ENCODE measurements around the gene AVPR2.

The AVPR2 gene

GRCh38 chrX:153873282-153874084 lies 31.0 kb upstream of the AVPR2 start:
- H3K27ac Mint-ChIP-seq: no peak overlapping the region
- peaks cover 24% of the 10 kb centered on the region for H3K9me3 Mint-ChIP-seq
- H3K4me1 Mint-ChIP-seq: peaks cover 5% of the 10 kb centered on the region
- peaks cover 3% of the 10 kb centered on the region for H3K36me3 Mint-ChIP-seq (ENCODE audit: low read depth)
- peaks cover 8% of the 10 kb centered on the region for H3K27me3 Mint-ChIP-seq (ENCODE audit: low read depth)
- H3K4me3 Mint-ChIP-seq: no peak overlapping the region
- TF ChIP-seq, protein P1, sequence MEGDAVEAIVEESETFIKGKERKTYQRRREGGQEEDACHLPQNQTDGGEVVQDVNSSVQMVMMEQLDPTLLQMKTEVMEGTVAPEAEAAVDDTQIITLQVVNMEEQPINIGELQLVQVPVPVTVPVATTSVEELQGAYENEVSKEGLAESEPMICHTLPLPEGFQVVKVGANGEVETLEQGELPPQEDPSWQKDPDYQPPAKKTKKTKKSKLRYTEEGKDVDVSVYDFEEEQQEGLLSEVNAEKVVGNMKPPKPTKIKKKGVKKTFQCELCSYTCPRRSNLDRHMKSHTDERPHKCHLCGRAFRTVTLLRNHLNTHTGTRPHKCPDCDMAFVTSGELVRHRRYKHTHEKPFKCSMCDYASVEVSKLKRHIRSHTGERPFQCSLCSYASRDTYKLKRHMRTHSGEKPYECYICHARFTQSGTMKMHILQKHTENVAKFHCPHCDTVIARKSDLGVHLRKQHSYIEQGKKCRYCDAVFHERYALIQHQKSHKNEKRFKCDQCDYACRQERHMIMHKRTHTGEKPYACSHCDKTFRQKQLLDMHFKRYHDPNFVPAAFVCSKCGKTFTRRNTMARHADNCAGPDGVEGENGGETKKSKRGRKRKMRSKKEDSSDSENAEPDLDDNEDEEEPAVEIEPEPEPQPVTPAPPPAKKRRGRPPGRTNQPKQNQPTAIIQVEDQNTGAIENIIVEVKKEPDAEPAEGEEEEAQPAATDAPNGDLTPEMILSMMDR (IDR thresholded peaks at IDR 0.05; ENCODE audit: unreplicated experiment in 3 of 3): no peak

- Mint-ChIP-seq H3K27ac (no peak overlapping the region), H3K9me3 (peaks cover 24% of the 10 kb centered on the region), H3K27me3 (ENCODE audit: low read depth) (peaks cover 9% of the 10 kb centered on the region), H3K36me3 (ENCODE audit: low read depth) (peaks cover 3% of the 10 kb centered on the region), H3K4me1 (peaks cover 9% of the 10 kb centered on the region), H3K4me3 (no peak overlapping the region)
- TF ChIP-seq, protein P1 (IDR thresholded peaks at IDR 0.05; ENCODE audit: unreplicated experiment in 3 of 3): no peak
These were observed 30.4 kb upstream of the AVPR2 start for GRCh38 chrX:153874085-153874365.

GRCh38 chrX:153874366-153875125 lies 29.9 kb upstream of the AVPR2 start:
- Mint-ChIP-seq H3K4me1 (peaks cover 12% of the 10 kb centered on the region), H3K36me3 (ENCODE audit: low read depth) (no peaks in the 10 kb centered on the region), H3K4me3 (no peak overlapping the region), H3K27me3 (ENCODE audit: low read depth) (peaks cover 14% of the 10 kb centered on the region), H3K27ac (no peak overlapping the region), H3K9me3 (peaks cover 24% of the 10 kb centered on the region)
- TF ChIP-seq, protein P1 (IDR thresholded peaks at IDR 0.05; ENCODE audit: unreplicated experiment in 3 of 3): no peak

DNA sequence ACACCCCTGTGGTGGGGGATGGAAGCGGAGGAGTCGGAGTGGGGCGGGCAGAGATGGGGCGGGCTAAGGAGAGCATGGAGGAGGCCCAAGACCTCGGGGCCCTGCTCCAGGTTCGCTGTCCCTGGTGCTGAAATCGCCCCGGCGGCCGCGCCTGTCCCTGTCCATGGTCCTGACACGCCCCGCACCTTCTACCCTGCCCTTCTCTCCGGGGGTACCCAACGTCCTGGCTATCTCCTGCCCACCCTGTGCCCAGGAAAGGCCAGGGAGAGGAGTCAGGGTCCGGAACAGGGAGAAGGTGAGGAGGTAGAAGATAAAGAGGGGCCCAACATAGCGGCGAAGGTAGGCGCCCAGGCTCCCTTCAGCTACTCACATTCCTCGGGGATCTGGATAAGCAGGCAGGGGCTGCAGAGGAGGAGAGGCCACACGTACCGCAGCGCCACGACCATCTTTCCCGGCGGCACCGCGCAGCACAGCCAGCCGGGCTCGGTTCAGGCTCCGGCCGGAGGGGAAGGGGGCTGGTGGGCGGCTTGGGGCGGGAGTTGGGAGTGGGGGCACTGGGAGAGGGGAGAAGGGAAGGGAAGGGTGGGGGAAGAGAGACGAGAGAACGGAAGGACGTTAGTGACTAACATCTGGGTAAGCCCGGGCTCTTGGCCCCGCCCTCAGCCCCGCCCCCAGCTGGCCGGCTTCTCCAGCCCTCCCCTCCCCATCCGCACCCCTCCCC lies 28.9 kb upstream of the AVPR2 start:
- H3K36me3 Mint-ChIP-seq (ENCODE audit: low read depth): no peaks in the 10 kb centered on the region
- TF ChIP-seq, protein P1 (IDR thresholded peaks at IDR 0.05; ENCODE audit: unreplicated experiment in 3 of 3): no peak
- H3K9me3 Mint-ChIP-seq: peaks cover 26% of the 10 kb centered on the region
- no peak overlapping the region for H3K4me3 Mint-ChIP-seq
- peaks cover 12% of the 10 kb centered on the region for H3K4me1 Mint-ChIP-seq
- no peak overlapping the region for H3K27ac Mint-ChIP-seq
- peaks cover 18% of the 10 kb centered on the region for H3K27me3 Mint-ChIP-seq (ENCODE audit: low read depth)

DNA sequence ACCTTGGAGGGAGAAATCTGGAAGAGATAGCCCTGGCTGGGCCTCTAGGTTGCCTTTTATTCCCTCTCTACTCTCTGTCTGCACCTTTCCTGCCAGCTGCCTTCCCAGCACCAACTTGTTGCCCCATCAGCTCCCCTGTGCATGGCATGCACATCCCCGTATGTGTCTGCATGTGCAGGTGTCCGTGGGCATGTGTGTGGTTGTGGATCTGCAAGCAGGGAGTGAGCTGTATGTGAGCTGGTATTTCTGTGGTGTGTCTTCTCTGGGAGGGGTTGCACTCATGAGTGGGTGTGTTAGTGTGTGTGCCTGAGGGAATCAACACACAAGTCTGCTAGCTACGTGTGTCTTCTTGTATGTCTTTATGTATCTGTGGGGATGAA lies 28.4 kb upstream of the AVPR2 start:
- Mint-ChIP-seq H3K4me3 (no peak overlapping the region), H3K9me3 (peaks cover 26% of the 10 kb centered on the region), H3K36me3 (ENCODE audit: low read depth) (no peaks in the 10 kb centered on the region), H3K27me3 (ENCODE audit: low read depth) (peaks cover 18% of the 10 kb centered on the region), H3K27ac (no peak overlapping the region), H3K4me1 (peaks cover 12% of the 10 kb centered on the region)
- TF ChIP-seq, protein P1 (IDR thresholded peaks at IDR 0.05; ENCODE audit: unreplicated experiment in 3 of 3): no peak

Measured in nephron (organoid).